Testis (tissue), 2 donors: ENCODE measurements around the gene POU2AF1.

ENCODE experiments used
- CTCF ChIP-seq, 3 experiments: fragments of 450-650 bp in 2 of 3; fragments of 200-600 bp in 1 of 3; sonication (generic) in 1 of 3; IDR thresholded peaks; one replicate each; pipeline ENCODE4 v1.5.1; 2016 to 2019; ENCODE audit warnings: antibody characterized with exemption in 3 of 3, mild to moderate bottlenecking in 2 of 3, moderate library complexity in 1 of 3
- POLR2A ChIP-seq: fragments of 450-650 bp; IDR thresholded peaks from one replicate; pipeline ENCODE4 v1.6.1; 2017; ENCODE audit warnings: antibody characterized with exemption, mild to moderate bottlenecking, moderate library complexity

- TF ChIP-seq CTCF (IDR thresholded peaks at IDR 0.05) = no peak
- TF ChIP-seq POLR2A = no peak
These were observed 38.1 kb upstream of the POU2AF1 start for GRCh38 chr11:111417011-111417765.
